HCT116 (cell line): ENCODE results near the gene DAPP1. TPM values are rescaled to one million over a fixed set of nuclear protein-coding genes. Genes with fewer than 3 reads are reported as not detected.

Source experiments
- ATAC-seq: fragments of 200-7000 bp; cut with Tn5 transposase; 2 replicates; pipeline ENCODE4 v1.9.1; 2020; ENCODE audit warnings: mild to moderate bottlenecking, moderate library complexity
- BruUV-seq: library from RNA; stranded (reverse); fragments of 400-500 nt; replicated peaks from 2 replicates; lab custom pipeline; 2021; lab: Mats Ljungman, UMichigan
- CTCF ChIA-PET: fragments of 300-600 bp; sonication (Branson Sonifier 250); formaldehyde crosslinking; loops from one replicate; lab custom pipeline; 2021; ENCODE audit warnings: antibody characterized with exemption; lab: Charles Lee
- POLR2A ChIA-PET: fragments of 300-600, 350-600 bp; sonication (Branson Sonifier 250); formaldehyde crosslinking; loops from one replicate; lab custom pipeline; 2021; ENCODE audit warnings: antibody characterized with exemption; lab: Charles Lee
- RAD21 ChIA-PET, 2 experiments: fragments of 300-600 bp; sonication (Branson Sonifier 250); formaldehyde crosslinking; loops; one replicate each; lab custom pipeline; 2023; ENCODE audit warnings: low total read pairs in 2 of 2; ENCODE audit not compliant: uncharacterized antibody in 2 of 2, unreplicated experiment in 2 of 2, low non-redundant PET in 1 of 2; lab: Charles Lee
- DNase-seq: peaks from one replicate; pipeline ENCODE4 v3.0.0-alpha.2; 2010; ENCODE audit warnings: low read depth, low spot score
- H2AFZ ChIP-seq: fragments of 200-600 bp; shearing (Covaris generic), sonication (generic); 2 replicates; pipeline ENCODE4 v1.6.1; 2017; ENCODE audit warnings: low read depth, mixed run types, mixed read lengths, antibody characterized with exemption, low read length; ENCODE audit not compliant: poor library complexity, severe bottlenecking
- H3K27ac ChIP-seq: 2 replicates; pipeline ENCODE4 v1.5.1; 2012; ENCODE audit warnings: low read depth, low read length
- H3K27me3 ChIP-seq: fragments of 200-600 bp; sonication (generic); 2 replicates; pipeline ENCODE4 v1.6.1; 2016; ENCODE audit warnings: mixed run types, low read length, mixed read lengths; ENCODE audit not compliant: insufficient read depth
- H3K36me3 ChIP-seq, 2 experiments: fragments of 200-500 bp in 1 of 2; fragments of 200-600 bp in 1 of 2; sonication (Bioruptor generic) in 1 of 2; sonication (generic) in 1 of 2; 2 replicates each; pipeline versions ENCODE4 v1.5.1 to v1.6.1; 2014 to 2016; ENCODE audit warnings: low read length in 2 of 2, inconsistent platforms in 1 of 2, mixed read lengths in 1 of 2, mixed run types in 1 of 2; ENCODE audit not compliant: insufficient read depth in 2 of 2, control insufficient read depth in 1 of 2
- H3K4me1 ChIP-seq, 2 experiments: fragments of 200-600 bp in 1 of 2; sonication (generic) in 1 of 2; 2 replicates each; pipeline versions ENCODE4 v1.5.1 to v1.6.1; 2012 to 2017; ENCODE audit warnings: low read length in 2 of 2, inconsistent platforms in 1 of 2, mild to moderate bottlenecking in 1 of 2, mixed read lengths in 1 of 2, mixed run types in 1 of 2, moderate library complexity in 1 of 2; ENCODE audit not compliant: insufficient read depth in 2 of 2, control insufficient read depth in 1 of 2
- H3K4me2 ChIP-seq: fragments of 200-600 bp; sonication (generic); 2 replicates; pipeline ENCODE4 v1.6.1; 2017; ENCODE audit warnings: mixed run types, low read length, mixed read lengths
- H3K4me3 ChIP-seq, 2 experiments: fragments of 200-600 bp in 1 of 2; sonication (generic) in 1 of 2; replicated peaks in 1 of 2; 2 replicates each; pipeline ENCODE4 v1.5.1; 2011 to 2016; ENCODE audit warnings: low read length in 2 of 2, control low read depth in 1 of 2, low read depth in 1 of 2, mild to moderate bottlenecking in 1 of 2, mixed read lengths in 1 of 2, mixed run types in 1 of 2
- H3K79me2 ChIP-seq: fragments of 200-600 bp; sonication (generic); 2 replicates; pipeline ENCODE4 v1.6.1; 2017; ENCODE audit warnings: mild to moderate bottlenecking, mixed run types, low read length, moderate library complexity, mixed read lengths; ENCODE audit not compliant: insufficient read depth
- H3K9ac ChIP-seq: fragments of 200-600 bp; sonication (generic); 2 replicates; pipeline ENCODE4 v1.6.1; 2016; ENCODE audit warnings: low read length, mixed read lengths
- H3K9me2 ChIP-seq: fragments of 200-600 bp; sonication (generic), shearing (Covaris generic); 2 replicates; pipeline ENCODE4 v1.6.1; 2017; ENCODE audit warnings: mixed run types, mild to moderate bottlenecking, moderate library complexity; ENCODE audit not compliant: insufficient read depth
- H3K9me3 ChIP-seq, 2 experiments: fragments of 200-500 bp in 1 of 2; fragments of 200-600 bp in 1 of 2; sonication (Bioruptor generic) in 1 of 2; sonication (generic) in 1 of 2; 2 replicates each; pipeline ENCODE4 v1.6.1; 2014 to 2017; ENCODE audit warnings: low read length in 2 of 2, mixed read lengths in 2 of 2, inconsistent platforms in 1 of 2, low read depth in 1 of 2, mild to moderate bottlenecking in 1 of 2, mixed run types in 1 of 2, moderate library complexity in 1 of 2; ENCODE audit not compliant: control insufficient read depth in 1 of 2, insufficient read depth in 1 of 2
- H4K20me1 ChIP-seq: fragments of 200-600 bp; sonication (generic), shearing (Covaris generic); 2 replicates; pipeline ENCODE4 v1.6.1; 2017; ENCODE audit warnings: mixed run types, mild to moderate bottlenecking, moderate library complexity; ENCODE audit not compliant: insufficient read depth
- EZH2phosphoT487 ChIP-seq: fragments of 200-600 bp; IDR thresholded peaks from 2 replicates; pipeline ENCODE4 v1.6.1; 2018; ENCODE audit warnings: antibody characterized with exemption, borderline replicate concordance
- FOSL1 ChIP-seq: IDR thresholded peaks from 2 replicates; pipeline ENCODE4 v1.6.1; 2012; ENCODE audit warnings: low read depth
- POLR2A ChIP-seq: IDR thresholded peaks from 2 replicates; pipeline ENCODE4 v1.7.0; 2011; ENCODE audit warnings: borderline replicate concordance; ENCODE audit not compliant: insufficient read depth, insufficient read length; ENCODE audit errors: extremely low read depth
- SIN3A ChIP-seq: IDR thresholded peaks from 2 replicates; pipeline ENCODE4 v1.6.1; 2012; ENCODE audit warnings: low read depth
- SP1 ChIP-seq: IDR thresholded peaks from 2 replicates; pipeline ENCODE4 v1.6.1; 2012; ENCODE audit warnings: low read depth
- intact Hi-C: fragments of 100-400 bp; cut with micrococcal nuclease; formaldehyde crosslinking; loops from 2 replicates; pipeline ENCODE4 v1.10.0; 2022
- total RNA-seq: library from RNA; stranded (reverse); gene quantifications from one replicate; pipeline ENCODE4 v1.2.1, GENCODE V29; 2021; ENCODE audit not compliant: unreplicated experiment
- TF ChIP-seq, protein P1 (sequence below): IDR thresholded peaks from 2 replicates; pipeline ENCODE4 v1.6.1; 2012; ENCODE audit warnings: low read depth
- TF ChIP-seq, protein P2 (sequence below): IDR thresholded peaks from 2 replicates; pipeline ENCODE4 v1.6.1; 2012

The DAPP1 gene
- total RNA-seq, 1 experiment from 2014 or later: 0.76 TPM

DNA sequence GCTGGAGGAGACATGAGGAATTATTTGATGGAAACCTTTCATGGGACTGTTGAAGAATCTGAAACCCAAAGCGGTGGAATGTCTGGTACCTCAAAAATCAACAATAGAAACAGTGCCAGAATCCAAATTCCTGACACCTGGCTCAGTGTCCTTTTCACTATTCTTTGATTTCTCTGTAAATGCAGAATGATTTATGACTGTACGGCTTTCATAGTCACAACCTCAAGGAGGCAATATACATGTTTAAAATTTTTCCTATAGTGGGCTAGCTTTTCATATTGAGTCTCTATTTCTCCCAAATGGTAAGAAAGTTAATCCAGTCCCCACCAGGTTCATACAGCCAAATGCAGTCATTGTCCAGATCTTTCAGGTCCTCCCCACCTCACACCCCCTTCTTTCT is 19.3 kb downstream of the DAPP1 start:
- ATAC-seq (no peak), DNase-seq (no peak)
- no peaks in the 10 kb centered on the region for H3K27me3 ChIP-seq
- H4K20me1 ChIP-seq: no peaks in the 10 kb centered on the region
- H3K9me2 ChIP-seq: no peaks in the 10 kb centered on the region
- no TSS peak for BruUV-seq
- H3K79me2 ChIP-seq: no peaks in the 10 kb centered on the region
- ChIA-PET POLR2A (no interaction called here), CTCF (no interaction called here), RAD21 (no interaction called here)
- no peak for TF ChIP-seq SIN3A
- TF ChIP-seq, protein P1, sequence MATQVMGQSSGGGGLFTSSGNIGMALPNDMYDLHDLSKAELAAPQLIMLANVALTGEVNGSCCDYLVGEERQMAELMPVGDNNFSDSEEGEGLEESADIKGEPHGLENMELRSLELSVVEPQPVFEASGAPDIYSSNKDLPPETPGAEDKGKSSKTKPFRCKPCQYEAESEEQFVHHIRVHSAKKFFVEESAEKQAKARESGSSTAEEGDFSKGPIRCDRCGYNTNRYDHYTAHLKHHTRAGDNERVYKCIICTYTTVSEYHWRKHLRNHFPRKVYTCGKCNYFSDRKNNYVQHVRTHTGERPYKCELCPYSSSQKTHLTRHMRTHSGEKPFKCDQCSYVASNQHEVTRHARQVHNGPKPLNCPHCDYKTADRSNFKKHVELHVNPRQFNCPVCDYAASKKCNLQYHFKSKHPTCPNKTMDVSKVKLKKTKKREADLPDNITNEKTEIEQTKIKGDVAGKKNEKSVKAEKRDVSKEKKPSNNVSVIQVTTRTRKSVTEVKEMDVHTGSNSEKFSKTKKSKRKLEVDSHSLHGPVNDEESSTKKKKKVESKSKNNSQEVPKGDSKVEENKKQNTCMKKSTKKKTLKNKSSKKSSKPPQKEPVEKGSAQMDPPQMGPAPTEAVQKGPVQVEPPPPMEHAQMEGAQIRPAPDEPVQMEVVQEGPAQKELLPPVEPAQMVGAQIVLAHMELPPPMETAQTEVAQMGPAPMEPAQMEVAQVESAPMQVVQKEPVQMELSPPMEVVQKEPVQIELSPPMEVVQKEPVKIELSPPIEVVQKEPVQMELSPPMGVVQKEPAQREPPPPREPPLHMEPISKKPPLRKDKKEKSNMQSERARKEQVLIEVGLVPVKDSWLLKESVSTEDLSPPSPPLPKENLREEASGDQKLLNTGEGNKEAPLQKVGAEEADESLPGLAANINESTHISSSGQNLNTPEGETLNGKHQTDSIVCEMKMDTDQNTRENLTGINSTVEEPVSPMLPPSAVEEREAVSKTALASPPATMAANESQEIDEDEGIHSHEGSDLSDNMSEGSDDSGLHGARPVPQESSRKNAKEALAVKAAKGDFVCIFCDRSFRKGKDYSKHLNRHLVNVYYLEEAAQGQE: no peak
- TF ChIP-seq, protein P2, sequence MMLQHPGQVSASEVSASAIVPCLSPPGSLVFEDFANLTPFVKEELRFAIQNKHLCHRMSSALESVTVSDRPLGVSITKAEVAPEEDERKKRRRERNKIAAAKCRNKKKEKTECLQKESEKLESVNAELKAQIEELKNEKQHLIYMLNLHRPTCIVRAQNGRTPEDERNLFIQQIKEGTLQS: no peak
- TF ChIP-seq EZH2phosphoT487: no peak
- no peak for TF ChIP-seq SP1
- no peak for TF ChIP-seq POLR2A
- TF ChIP-seq FOSL1: no peak
- no peak overlapping the region for H3K9ac ChIP-seq
- H3K27ac ChIP-seq: no peak overlapping the region
- no peaks in the 10 kb centered on the region for H3K36me3 ChIP-seq
- H3K4me3 ChIP-seq: no peak overlapping the region
- H2AFZ ChIP-seq: no peak overlapping the region
- H3K4me2 ChIP-seq: no peak overlapping the region
- H3K4me1 ChIP-seq: peaks cover 0 to 7% of the 10 kb centered on the region in 2 experiments; a peak in 1 of 4 replicates
- intact Hi-C loops: no loop called here
- no peaks in the 10 kb centered on the region for H3K9me3 ChIP-seq
